Keratinocyte (primary cell): Measurements from ENCODE around the gene RELB. TPM values are rescaled to one million over a fixed set of nuclear protein-coding genes. Genes with fewer than 3 reads are reported as not detected.

Experiments used
- DNase-seq: peaks from one replicate; pipeline ENCODE4 v3.0.0-alpha.2; 2011; ENCODE audit warnings: low read depth, missing footprints, low spot score
- FAIRE-seq: peaks from 2 replicates; lab custom pipeline; 2011; peaks lifted over from hg19 to GRCh38; lab: Jason Lieb, UNC
- H2AFZ ChIP-seq: 2 replicates; pipeline ENCODE4 v1.6.0; 2012; ENCODE audit warnings: low read length, control low read depth, inconsistent platforms; ENCODE audit not compliant: control insufficient read depth
- H3K27ac ChIP-seq: 2 replicates; pipeline ENCODE4 v1.5.1; 2011; ENCODE audit warnings: low read length; ENCODE audit not compliant: control insufficient read depth, insufficient read depth
- H3K27me3 ChIP-seq: 3 replicates; pipeline ENCODE4 v1.6.0; 2011; ENCODE audit warnings: low read length; ENCODE audit not compliant: control insufficient read depth, insufficient read depth; ENCODE audit errors: extremely low read depth
- H3K36me3 ChIP-seq, 2 experiments: 2 replicates in 1 of 2; 3 replicates in 1 of 2; pipeline ENCODE4 v1.5.1; 2011; ENCODE audit warnings: low read length in 2 of 2, mild to moderate bottlenecking in 1 of 2; ENCODE audit not compliant: control insufficient read depth in 2 of 2, insufficient read depth in 2 of 2; ENCODE audit errors: extremely low read depth in 1 of 2
- H3K4me1 ChIP-seq: 3 replicates; pipeline ENCODE4 v1.5.1; 2011; ENCODE audit warnings: low read length; ENCODE audit not compliant: control insufficient read depth, insufficient read depth; ENCODE audit errors: extremely low read depth
- H3K4me2 ChIP-seq: 3 replicates; pipeline ENCODE4 v1.6.0; 2011; ENCODE audit warnings: low read depth, low read length; ENCODE audit not compliant: control insufficient read depth, insufficient read depth; ENCODE audit errors: extremely low read depth
- H3K4me3 ChIP-seq, 3 experiments: fragments of 200-600 bp in 1 of 3; sonication (generic) in 1 of 3; 2 replicates in 2 of 3; 3 replicates in 1 of 3; pipeline ENCODE4 v1.5.1; 2011 to 2016; ENCODE audit warnings: low read length in 3 of 3, mild to moderate bottlenecking in 3 of 3, control low read depth in 2 of 3, inconsistent platforms in 1 of 3, low read depth in 1 of 3, mixed read lengths in 1 of 3, mixed run types in 1 of 3, moderate library complexity in 1 of 3; ENCODE audit not compliant: control insufficient read depth in 2 of 3, insufficient read depth in 2 of 3; ENCODE audit errors: extremely low read depth in 1 of 3
- H3K79me2 ChIP-seq: 2 replicates; pipeline ENCODE4 v1.6.0; 2012; ENCODE audit warnings: low read length; ENCODE audit not compliant: control insufficient read depth, insufficient read depth
- H3K9ac ChIP-seq: 3 replicates; pipeline ENCODE4 v1.6.0; 2011; ENCODE audit warnings: low read length; ENCODE audit not compliant: control insufficient read depth, insufficient read depth; ENCODE audit errors: extremely low read depth
- H3K9me1 ChIP-seq: 3 replicates; pipeline ENCODE4 v1.6.0; 2011; ENCODE audit warnings: low read length; ENCODE audit not compliant: control insufficient read depth, insufficient read depth; ENCODE audit errors: extremely low read depth
- H3K9me3 ChIP-seq: 2 replicates; pipeline ENCODE4 v1.5.1; 2012; ENCODE audit warnings: low read depth, low read length; ENCODE audit not compliant: control insufficient read depth
- H4K20me1 ChIP-seq: 3 replicates; pipeline ENCODE4 v1.6.0; 2011; ENCODE audit warnings: low read length; ENCODE audit not compliant: control insufficient read depth, insufficient read depth; ENCODE audit errors: extremely low read depth
- EZH2 ChIP-seq: IDR thresholded peaks from one replicate; pipeline ENCODE4 v1.6.1; 2012; ENCODE audit warnings: inconsistent platforms, mild to moderate bottlenecking, low read length, moderate library complexity
- dilution Hi-C: fragments of 300-500 bp; cut with MboI; formaldehyde crosslinking; loops from one replicate; pipeline ENCODE4 v1.7.0; 2020; ENCODE audit warnings: low sequenced_read_pairs; ENCODE audit not compliant: extremely low pct_ligation_motif_present
- polyA plus RNA-seq, 5 experiments: library from polyadenylated mRNA; depleted of rRNA in 3 of 5; stranded (reverse) in 3 of 5; stranded (forward) in 1 of 5; unstranded in 1 of 5; fragments of >200 nt; gene quantifications; 1 replicate in 1 of 5; 2 replicates in 3 of 5; 3 replicates in 1 of 5; pipeline versions ENCODE4 v1.2.1 to v1.2.3, GENCODE V29; 2011 to 2012; ENCODE audit warnings: missing spikeins in 2 of 5, low read depth in 1 of 5, low replicate concordance in 1 of 5
- TF ChIP-seq, protein P1 (sequence below), 3 experiments: IDR thresholded peaks in 1 of 3; conservative IDR thresholded peaks in 1 of 3; optimal IDR thresholded peaks in 1 of 3; 2 replicates in 2 of 3; 3 replicates in 1 of 3; pipeline versions ENCODE3 to v1.5.1; 2011; ENCODE audit warnings: low read length in 3 of 3, mild to moderate bottlenecking in 3 of 3, moderate library complexity in 2 of 3, control low read depth in 1 of 3, inconsistent platforms in 1 of 3; ENCODE audit not compliant: insufficient read depth in 2 of 3; ENCODE audit errors: extremely low read depth in 1 of 3

The RELB gene
- polyA plus RNA-seq, 1 donor (not counting 4 experiments of a cell fraction or from before 2014, with no cell fraction given): 3.6 TPM

GRCh38 chr19:45075301-45076028 lies 74.2 kb downstream of the RELB start:
- Histone ChIP-seq H3K36me3 (peaks cover 3 to 10% of the 10 kb centered on the region in 2 experiments), H3K4me1 (peaks cover 22% of the 10 kb centered on the region), H3K27ac (peak overlapping the region; percentile 50), H3K9ac (peak overlapping the region; percentile 80), H3K9me3 (no peaks in the 10 kb centered on the region), H3K9me1 (peaks cover 2% of the 10 kb centered on the region), H3K79me2 (peaks cover 16% of the 10 kb centered on the region), H2AFZ (peak overlapping the region; percentile 65), H3K27me3 (no peaks in the 10 kb centered on the region), H4K20me1 (peaks cover 4% of the 10 kb centered on the region), H3K4me2 (peak overlapping the region; percentile 85), H3K4me3 (peak overlapping the region; percentile 67 to 89 (median 76))
- peak; percentile 55 for DNase-seq
- no peak for FAIRE-seq
- dilution Hi-C loops: no loop called here
- no peak for TF ChIP-seq EZH2
- TF ChIP-seq, protein P1, sequence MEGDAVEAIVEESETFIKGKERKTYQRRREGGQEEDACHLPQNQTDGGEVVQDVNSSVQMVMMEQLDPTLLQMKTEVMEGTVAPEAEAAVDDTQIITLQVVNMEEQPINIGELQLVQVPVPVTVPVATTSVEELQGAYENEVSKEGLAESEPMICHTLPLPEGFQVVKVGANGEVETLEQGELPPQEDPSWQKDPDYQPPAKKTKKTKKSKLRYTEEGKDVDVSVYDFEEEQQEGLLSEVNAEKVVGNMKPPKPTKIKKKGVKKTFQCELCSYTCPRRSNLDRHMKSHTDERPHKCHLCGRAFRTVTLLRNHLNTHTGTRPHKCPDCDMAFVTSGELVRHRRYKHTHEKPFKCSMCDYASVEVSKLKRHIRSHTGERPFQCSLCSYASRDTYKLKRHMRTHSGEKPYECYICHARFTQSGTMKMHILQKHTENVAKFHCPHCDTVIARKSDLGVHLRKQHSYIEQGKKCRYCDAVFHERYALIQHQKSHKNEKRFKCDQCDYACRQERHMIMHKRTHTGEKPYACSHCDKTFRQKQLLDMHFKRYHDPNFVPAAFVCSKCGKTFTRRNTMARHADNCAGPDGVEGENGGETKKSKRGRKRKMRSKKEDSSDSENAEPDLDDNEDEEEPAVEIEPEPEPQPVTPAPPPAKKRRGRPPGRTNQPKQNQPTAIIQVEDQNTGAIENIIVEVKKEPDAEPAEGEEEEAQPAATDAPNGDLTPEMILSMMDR (optimal IDR thresholded peaks at IDR 0.05 in 1 of 3, IDR thresholded peaks at IDR 0.05 in 1 of 3, conservative IDR thresholded peaks at IDR 0.05 in 1 of 3; ENCODE audit: extremely low read depth in 1 of 3, insufficient read depth in 2 of 3, low read length in 3 of 3): no peak

DNA sequence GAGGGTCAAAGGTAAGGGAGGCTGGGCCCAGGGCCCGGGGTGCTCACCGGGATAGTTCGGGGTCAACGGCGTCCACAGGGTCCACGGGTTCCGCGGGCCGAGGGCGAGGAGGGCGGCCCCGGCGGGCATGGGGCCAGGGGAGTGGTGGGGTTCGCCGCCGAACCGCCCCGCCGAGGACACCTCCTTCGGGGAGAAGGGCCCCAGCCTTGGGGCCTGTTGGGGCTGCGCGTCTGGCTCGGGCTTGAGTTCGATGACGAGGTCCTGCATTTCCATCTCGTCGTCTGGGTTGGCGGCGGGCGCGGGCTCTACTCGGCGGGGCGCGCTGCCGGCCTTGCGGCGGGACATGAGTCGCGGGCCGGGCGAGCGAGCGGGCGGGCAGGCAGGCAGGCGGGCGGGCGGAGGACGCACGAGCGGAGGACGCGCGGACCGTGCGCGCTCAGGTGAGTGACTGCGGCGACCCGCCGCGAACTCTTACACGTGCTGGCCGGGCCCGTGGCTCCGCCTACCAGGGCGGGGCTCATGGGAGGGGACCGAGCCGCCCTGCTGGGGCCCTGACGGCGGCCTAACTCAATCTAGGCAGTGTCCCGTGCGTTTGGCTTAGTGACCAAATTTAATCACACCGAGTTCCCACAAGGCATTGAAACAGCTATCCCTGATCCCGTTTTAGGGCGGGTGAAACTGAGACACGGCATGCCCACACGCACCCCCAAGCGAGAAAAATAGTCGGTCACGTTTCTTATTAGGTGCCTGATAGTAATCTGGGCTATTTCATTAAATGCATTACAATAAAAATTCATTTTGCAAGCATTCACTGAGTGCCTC lies 75.0 kb downstream of the RELB start, which contains the start of gene ZNF296:
ZNF296 (minus strand) TSS at position 450 of the 822 bp plus-strand sequence; CDS start at position 345, 105 bp downstream.
- H3K4me2 ChIP-seq: peak within 1 kb of the TSS; percentile 85
- H3K9me3 ChIP-seq: no peaks in the 10 kb centered on the region
- TF ChIP-seq EZH2: no peak
- TF ChIP-seq, protein P1 (optimal IDR thresholded peaks at IDR 0.05 in 1 of 3, IDR thresholded peaks at IDR 0.05 in 1 of 3, conservative IDR thresholded peaks at IDR 0.05 in 1 of 3; ENCODE audit: extremely low read depth in 1 of 3, insufficient read depth in 2 of 3, low read length in 3 of 3): no peak
- peak within 1 kb of the TSS; percentile 80 for H3K9ac ChIP-seq
- peak within 1 kb of the TSS; percentile 67 to 89 (median 76) for H3K4me3 ChIP-seq
- peaks cover 22% of the 10 kb centered on the region for H3K4me1 ChIP-seq
- peak within 1 kb of the TSS; percentile 50 for H3K27ac ChIP-seq
- H3K27me3 ChIP-seq: no peaks in the 10 kb centered on the region
- H3K79me2 ChIP-seq: peaks cover 24% of the 10 kb centered on the region
- dilution Hi-C loops: no loop called here
- peaks cover 3 to 7% of the 10 kb centered on the region in 2 experiments for H3K36me3 ChIP-seq
- H4K20me1 ChIP-seq: peaks cover 4% of the 10 kb centered on the region
- H2AFZ ChIP-seq: peak within 1 kb of the TSS; percentile 65
- H3K9me1 ChIP-seq: peaks cover 2% of the 10 kb centered on the region
- FAIRE-seq: no peak
- peak; percentile 46 for DNase-seq
